Stromal cell of bone marrow (primary cell): Measurements from ENCODE around the gene SEC31A.
A peak's percentile ranks its signal among the peaks of the same experiment; 100 is the strongest.
"Not testable (repeated sequence)": the region's sequence is repeated elsewhere in the genome, so short reads cannot be mapped to it uniquely, and the experiment has no call there.

Experiments
- DNase-seq: peaks from one replicate; pipeline ENCODE4 v3.0.0-alpha.2; 2012; ENCODE audit warnings: low read depth

SEC31A gene, protein sequence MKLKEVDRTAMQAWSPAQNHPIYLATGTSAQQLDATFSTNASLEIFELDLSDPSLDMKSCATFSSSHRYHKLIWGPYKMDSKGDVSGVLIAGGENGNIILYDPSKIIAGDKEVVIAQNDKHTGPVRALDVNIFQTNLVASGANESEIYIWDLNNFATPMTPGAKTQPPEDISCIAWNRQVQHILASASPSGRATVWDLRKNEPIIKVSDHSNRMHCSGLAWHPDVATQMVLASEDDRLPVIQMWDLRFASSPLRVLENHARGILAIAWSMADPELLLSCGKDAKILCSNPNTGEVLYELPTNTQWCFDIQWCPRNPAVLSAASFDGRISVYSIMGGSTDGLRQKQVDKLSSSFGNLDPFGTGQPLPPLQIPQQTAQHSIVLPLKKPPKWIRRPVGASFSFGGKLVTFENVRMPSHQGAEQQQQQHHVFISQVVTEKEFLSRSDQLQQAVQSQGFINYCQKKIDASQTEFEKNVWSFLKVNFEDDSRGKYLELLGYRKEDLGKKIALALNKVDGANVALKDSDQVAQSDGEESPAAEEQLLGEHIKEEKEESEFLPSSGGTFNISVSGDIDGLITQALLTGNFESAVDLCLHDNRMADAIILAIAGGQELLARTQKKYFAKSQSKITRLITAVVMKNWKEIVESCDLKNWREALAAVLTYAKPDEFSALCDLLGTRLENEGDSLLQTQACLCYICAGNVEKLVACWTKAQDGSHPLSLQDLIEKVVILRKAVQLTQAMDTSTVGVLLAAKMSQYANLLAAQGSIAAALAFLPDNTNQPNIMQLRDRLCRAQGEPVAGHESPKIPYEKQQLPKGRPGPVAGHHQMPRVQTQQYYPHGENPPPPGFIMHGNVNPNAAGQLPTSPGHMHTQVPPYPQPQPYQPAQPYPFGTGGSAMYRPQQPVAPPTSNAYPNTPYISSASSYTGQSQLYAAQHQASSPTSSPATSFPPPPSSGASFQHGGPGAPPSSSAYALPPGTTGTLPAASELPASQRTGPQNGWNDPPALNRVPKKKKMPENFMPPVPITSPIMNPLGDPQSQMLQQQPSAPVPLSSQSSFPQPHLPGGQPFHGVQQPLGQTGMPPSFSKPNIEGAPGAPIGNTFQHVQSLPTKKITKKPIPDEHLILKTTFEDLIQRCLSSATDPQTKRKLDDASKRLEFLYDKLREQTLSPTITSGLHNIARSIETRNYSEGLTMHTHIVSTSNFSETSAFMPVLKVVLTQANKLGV

DNA sequence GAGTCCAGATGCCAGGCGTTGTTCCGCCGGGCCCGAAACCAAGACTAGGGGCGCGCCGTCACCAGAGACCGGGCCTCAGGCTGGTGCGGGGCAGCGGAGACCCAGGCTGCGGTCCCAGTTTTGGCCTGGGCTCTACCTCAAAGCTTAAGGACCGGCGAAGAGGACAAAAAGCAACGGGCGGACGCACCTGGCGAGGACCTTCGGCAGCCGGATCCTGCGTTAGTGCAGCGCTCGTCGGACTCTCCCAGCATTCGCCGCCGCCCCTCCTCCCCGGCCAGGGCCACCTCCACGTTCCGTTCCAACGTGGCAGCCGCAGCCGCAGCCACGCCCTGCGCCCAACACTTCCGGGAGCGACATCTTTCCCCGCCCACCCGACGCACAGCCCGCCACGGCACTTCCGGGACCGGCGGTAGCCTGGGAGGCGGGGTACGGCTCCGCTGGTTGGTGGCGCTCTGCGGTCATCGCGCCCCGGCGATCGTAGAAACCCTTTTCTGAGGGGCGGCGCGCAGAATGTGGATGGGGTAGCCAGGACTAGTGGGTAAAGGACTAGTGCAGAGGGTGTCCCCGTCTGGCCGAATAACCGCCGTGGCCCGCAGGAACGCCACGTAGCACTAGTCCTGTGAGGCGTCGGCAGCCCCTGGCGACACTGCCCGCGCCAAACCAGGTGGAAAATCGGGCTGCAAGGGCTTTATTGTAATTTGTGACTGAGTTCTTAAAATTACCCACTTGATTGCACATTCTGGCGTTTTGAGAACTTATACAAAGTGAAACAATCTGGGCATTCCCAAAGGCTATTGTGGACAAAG lies at the start of gene SEC31A:
SEC31A (minus strand) TSS at position 253 of the 806 bp plus-strand sequence. CDS start 9,217 bp downstream, outside the sequence.
- peak; percentile 88 for DNase-seq

DNA sequence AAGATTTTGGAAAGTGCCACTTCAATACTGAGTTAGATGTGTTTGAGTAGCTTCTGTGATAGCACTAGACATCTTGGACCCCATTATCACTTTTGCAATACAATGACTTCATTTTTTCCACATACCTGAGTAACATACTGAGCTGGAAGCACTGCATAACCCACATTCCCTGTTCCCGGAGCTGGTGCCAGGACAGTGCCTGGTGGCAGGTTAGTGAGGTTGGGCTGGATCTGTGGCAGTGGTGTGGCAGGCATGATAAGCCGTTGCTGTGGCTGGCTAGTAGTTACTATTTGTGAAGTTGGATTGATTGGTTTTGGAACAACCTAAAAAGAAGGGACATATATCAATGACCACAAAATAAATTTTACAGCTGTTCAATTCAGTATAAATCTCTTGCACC lies 48.5 kb upstream of the SEC31A start:
- no peak for DNase-seq

DNA sequence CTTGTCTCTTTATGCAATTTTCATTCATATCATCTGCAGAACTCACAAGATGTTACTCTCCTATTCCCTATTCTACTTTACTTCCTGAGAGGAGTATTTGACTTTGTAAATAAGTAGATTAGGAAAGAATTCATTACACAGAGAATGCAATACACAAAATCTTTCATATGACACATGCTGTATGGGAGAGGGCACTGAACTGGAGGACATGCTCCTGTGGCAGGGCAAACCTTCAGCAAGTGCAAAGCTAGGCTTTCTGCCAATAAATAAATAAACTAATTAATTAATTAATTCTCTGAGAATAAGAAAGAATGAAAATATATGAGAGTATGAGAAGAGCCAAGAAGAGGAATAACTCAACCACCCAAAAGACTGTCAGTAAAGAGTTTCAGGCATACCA lies 43.5 kb upstream of the SEC31A start:
- no peak for DNase-seq

DNA sequence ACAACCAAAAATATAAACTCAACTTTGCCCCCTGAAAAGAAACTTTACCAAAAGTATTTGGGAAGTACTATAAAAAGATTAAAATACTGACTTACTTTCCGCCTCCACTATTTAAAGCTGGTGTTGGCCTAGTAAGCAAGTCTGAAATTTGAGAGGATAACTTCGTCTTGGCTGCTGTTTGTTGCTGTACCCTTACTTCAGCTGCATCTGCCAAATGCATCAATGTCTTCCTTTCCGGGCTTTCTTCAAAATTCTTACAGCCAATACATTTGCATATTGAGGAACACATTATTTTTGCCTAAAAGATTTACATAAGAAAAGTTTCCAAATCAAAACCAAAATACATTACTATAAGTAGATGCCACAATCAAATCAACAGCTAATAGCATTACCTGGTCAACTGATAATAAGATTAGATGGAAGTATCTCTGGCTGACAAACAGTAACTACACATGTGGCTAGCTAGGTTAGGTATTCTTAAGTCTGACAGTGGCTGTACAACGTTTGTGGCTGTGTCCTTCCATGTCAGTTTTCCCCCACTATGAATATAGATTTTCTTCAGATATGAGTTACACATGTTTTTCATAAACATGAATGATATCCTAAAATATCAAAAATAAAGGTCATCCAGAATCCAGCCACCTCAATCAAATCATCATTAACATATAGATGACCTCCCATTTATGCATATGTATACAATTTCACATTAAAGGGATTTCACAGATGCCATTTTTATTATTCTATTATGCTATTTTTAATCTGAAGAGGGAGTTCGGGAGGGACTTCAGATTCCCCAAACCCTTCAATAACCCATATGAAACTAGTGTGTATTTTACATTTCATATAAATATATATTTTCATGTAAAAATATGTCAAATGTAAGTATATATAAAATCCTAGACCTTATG lies 40.1 kb upstream of the SEC31A start:
- DNase-seq = no peak

DNA sequence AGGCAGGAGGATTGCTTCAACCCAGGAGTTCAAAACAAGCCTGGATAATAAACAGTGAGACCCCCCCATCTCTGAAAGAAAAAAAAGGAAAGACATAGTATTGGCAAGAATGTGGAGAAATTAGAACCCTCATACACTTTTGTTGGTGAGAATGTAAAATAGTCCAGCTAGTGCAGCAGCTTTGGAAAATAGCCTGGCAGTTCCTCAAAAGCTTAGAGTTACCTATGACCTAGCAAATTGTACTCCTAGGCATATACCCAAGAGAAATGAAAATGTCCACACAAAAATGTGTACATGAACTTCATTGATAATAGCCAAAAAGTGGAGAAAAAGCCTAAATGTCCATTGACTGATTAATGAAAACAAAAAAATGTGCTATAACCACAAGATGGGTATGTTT lies 30.8 kb upstream of the SEC31A start:
- DNase-seq = no peak

DNA sequence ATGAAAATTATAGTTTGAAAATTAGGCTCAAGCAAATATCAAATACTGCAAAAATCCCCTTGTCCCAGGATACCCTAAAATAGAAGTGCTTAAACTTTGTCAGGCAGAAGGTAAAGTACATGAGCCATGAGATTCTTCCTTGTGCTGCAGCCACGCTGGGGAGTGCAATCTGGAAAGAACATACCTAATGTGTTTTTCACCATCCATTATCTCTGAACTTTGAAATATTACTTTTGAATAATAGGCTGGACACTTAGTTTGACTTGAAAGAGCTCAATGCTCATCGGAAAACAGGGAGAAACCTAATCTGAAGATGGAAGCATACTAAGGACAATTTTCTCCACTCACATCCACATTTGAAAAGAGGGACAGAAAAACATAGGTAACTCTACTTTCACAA lies 28.4 kb upstream of the SEC31A start:
- no peak for DNase-seq

DNA sequence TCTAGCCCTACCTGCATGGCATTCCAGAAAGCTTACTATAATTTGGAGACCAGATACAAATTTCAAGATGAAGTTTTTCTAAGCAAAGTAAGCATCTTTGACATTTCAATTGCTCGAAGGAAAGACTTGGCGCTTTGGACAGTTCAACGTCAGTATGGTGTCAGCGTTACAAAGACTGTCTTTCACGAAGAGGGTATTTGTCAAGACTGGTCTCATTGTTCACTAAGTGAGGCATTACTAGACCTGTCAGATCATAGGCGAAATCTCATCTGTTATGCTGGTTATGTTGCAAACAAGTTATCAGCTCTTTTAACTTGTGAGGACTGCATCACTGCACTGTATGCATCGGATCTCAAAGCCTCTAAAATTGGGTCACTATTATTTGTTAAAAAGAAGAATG lies 27.1 kb upstream of the SEC31A start:
- no peak for DNase-seq

DNA sequence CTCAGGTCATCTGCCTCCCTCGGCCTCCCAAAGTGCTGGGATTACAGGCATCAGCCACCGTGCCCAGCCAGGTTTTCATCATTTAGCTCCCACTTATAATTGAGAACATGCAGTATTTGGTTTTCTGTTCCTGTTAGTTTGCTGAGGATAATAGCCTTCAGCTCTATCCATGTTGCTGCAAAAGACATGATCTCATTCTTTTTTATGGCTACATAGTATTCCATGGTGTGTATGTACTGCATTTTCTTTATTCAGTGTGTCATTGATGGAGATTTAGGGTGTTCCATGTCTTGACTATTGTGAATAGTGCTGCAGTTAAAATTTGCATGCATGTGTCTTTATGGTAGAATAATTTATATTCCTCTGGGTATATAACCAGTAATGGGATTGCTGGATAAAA lies 23.0 kb upstream of the SEC31A start:
- DNase-seq = not testable (repeated sequence)

DNA sequence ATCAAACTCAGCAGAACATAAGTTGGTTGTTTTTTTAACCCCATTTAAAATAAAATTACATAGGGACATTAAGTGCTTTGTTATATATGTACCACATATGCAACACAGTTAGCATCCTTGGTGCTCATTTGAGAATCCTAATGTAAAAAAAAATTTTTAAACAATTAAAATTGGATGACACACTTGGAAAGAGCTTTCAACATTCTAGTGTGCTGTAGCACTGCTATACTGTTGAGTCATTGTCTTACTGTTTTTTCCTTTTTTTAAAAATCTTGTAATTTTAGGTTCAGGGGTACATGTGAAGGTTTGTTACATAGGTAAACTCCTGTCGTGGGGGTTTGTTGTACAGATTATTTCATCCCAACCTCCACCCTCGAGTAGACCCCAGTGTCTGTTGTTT lies 22.4 kb upstream of the SEC31A start:
- DNase-seq = no peak

DNA sequence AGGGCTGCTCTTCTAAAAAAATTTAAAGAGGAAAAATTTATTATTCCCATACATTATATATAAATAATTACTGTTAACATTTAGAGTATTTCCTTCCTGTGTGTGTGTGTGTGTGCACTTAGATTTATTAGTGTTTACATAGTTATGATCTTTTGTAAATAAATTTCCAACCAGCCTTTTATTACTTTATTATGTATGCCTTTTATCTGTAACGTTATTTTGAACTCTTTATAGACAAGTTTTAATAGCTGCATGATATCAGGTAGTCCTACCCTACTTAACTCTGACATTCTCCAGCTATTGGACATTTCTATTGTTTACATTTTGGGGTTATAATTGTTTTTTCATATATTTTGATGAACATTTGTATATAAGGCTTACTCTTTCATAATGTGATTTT lies 18.4 kb upstream of the SEC31A start:
- no peak for DNase-seq

DNA sequence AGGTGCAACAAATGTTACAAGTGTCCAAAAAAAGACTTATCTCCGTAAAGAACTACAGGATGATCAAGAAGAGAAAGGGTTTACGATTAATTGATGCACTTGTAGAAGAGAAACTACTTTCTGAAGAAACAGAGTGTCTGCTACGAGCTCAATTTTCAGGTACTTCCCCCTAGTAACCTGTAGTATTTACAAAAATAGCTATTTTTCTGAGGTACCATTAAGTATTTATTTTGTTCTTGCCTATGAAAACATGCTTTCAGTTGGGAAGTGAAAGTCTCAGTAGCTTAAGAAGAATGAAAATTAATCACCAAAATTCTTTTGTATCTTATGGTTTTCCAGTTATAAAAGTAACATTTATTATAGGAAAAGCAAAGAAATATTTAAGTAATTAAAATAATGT lies 15.5 kb upstream of the SEC31A start:
- no peak for DNase-seq

DNA sequence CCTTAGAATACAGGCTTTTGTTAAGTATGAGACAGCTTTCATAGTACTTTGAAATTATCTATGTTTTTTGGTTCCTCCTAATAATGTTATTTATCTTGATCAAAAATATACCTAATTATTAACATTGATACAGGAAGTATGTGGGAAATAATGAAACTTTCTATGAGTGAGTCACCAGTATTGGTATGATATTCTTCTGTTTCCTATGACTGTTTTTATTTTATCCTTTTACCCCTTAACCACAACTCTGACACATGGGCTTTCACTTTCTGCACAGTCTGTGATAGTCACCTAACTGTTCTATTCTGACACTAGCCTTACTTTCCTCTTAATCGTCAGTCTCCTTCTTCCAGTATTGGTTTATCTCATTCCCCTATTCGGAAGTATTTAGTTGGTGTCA lies 14.3 kb upstream of the SEC31A start:
- no peak for DNase-seq

DNA sequence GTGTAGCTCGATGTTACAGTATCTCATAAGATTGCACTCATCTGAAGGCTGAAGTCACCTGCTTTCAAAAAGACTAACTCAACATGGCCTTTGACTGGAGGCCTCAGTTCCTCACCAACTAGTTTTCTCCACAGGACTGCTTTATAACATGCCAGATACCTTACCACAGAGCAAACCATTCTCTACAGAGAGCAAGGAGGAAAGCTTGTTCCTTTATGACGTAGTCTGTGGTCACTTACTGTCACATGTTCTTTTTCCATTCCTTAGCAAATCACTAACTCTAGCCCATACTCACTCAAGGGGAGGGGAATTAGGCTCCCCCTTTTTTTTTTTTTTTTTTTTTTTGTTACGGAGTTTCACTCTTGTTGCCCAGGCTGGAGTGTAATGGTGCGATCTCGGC lies 12.8 kb upstream of the SEC31A start:
- no peak for DNase-seq

DNA sequence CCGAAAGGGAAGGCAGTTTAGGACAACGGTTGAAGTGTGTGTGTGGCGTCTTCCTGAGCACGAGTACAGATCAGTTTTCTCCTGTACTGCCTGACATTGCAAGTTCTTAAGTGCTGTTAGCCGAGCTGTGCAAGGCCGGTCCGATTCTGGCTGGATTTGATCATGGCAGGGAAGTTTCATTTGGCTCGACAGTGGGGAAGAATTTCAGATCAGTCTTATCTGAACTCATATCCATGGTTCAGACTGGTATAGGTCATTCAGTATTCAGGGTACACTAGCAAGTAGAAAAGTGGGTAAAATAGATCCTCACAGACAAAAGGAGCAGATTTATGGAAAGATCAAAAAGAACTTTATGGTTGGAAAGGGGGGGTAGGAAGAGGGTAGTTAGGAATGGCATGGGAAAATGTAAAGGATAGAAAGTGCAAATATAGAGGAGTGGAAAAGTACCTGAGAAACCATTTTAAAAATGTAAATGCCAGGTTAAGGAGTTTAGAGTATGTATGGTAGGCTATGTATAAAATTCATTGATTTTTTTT lies 10.3 kb upstream of the SEC31A start:
- no peak for DNase-seq

DNA sequence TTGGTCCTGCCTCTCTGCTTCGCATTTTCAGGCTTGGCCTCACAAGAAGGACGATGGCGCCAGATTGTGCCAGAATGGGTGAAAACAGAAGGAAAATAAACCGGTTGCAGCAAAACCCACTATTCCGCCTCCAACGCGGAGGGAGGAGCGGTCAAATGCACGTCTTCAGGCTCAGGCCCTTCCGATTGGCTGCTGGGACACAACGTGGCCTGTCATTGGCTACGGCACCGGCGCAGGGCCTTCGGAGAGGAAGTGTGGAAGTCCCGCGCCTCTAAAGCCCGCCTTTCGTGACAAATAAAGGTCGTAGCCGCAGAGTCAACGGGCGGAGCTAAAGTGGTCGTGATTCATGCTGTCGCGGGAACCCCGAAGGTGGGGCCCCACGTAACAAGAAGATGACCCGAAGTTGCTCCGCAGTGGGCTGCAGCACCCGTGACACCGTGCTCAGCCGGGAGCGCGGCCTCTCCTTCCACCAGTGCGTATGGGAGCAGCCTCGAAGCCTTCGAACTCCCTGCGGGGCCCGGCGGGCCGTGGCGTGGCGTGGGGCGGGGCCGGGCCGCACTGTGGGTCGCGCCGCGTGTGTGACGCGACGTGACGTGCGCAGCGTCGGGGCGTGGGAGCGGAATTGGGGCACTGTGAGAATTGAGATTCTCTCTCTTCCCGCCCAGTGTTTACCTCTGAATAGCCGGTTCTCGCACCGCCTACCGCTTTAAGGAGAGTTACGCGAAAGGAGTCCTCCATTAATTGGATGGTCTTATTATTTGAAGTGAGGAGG lies 9.6 kb upstream of the SEC31A start, which contains the start of gene THAP9:
THAP9 (plus strand) TSS at position 325 of the 772 bp plus-strand sequence; CDS start at position 393, 68 bp downstream.
- DNase-seq = peak; percentile 100

DNA sequence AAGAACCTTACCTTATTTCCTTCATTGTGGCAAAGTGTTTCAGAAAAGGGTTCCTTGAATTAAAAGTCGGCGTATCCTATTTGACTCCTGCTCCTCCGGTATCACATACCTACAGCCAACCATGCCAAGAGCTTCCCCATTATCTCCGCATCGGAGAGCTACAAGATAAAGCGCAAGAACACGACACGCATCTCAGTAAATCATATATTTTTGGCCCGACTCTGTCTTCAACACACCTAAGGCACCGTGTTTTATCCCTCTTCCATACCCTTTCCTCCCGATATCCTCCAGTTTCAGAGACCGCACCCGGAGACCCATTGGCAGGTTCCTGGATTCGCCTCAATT lies 9.1 kb upstream of the SEC31A start:
- DNase-seq = no peak

DNA sequence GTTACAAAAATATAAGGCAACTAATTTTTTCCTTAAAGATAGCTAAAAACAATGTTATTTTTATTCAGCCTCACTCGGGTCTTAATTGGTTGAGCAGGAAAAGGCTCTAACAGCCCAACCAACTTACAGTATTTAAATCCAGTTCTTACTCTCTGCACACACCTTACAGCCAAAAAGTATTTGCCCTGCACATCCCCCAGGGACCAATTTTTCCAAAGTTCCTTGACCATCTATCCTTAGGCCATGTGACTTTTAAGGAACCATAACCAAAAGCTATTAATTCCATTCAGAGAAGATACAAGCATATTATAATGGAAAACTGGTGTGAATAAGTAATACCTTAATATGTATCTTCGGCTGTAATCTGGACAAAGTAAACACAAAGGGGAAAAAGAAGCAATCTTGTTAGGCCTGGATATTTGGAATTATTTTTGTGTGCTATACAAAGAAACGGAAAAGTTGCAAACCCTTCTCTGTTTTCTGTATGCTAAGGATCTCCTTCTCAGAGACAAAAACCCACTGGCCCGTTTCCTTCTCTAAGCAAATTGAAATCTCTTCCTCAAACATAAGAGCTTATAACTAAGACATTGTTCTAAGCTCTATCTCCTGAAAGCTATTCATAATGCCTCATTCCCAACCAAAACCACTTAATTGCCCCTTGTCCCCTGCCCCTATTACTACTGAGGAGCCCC lies 8.6 kb upstream of the SEC31A start:
- no peak for DNase-seq

DNA sequence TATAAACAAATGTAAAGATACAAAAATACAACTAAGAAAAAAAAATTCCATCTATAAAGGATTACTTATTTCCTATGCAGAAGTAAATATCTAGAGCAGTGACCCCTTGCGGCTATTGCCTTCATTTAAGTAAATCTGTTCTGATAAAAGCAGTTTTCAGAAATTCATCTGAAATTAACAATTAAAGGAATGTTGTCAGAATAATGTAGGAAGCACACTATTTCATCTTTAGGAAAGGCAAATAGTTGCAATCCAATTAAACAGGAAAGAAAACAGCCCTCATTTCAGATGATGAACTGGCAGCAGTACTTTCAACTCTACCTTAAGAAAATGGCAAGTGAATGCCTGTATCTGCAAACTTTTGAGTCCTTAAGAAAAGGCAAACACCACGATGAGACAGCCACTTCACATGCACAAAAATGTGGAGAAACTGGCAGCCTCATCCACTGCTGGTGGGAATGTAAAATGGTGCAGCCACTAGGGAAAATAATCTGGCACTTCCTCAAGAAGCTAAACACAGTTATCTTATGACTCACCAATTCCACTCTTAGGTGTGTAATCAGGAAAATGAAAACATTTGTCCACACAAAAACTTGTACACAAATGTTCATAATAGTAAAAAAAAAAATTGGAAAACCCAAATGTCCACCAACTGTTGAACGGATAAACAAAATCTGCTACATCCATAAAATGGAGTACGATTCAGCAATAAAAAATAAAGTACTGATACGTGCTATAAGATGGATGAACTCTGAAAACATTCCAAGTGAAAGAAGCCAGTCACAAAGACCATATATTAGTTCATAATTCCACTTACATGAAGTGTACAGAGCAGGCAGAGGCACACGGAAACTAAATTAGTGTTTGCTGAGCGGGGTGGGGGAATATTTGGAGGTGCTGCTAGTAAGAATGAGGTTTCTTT lies 7.6 kb upstream of the SEC31A start:
- peak; percentile 87 for DNase-seq
